ENCODE data around the gene TUBB3.
"Not testable (repeated sequence)": the region's sequence is repeated elsewhere in the genome, so short reads cannot be mapped to it uniquely, and the experiment has no call there.

Gene TUBB3

DNA sequence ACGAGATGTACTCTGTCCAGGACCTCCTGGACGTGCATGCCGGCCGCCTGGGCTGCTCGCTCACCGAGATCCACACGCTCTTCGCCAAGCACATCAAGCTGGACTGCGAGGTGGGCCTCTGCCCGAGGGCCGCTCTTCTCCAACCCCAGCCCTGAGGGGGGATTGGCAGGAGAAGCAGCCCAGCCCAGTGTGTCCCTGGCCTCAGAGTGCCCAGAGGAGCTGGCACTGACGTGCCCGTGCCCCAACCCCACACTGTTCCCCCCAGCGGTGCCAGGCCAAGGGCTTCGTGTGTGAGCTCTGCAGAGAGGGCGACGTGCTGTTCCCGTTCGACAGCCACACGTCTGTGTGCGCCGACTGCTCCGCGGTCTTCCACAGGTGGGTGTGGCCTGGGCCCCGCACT, 41.1 kb downstream of the TUBB3 start:
- Histone ChIP-seq H3K36me3 (peaks cover 0 to 77% (median 23%) of the 10 kb centered on the region in 3 donors), H3K27me3 (no peaks in the 10 kb centered on the region), H3K4me1 (no peaks in the 10 kb centered on the region), H3K4me3 (no peak overlapping the region), H3K27ac (no peak overlapping the region), H3K9me3 (no peaks in the 10 kb centered on the region)
- intact Hi-C loops (cut with DNase I; ENCODE audit: low total_unique reads): no loop called here
- DNase-seq: no peak
- TF ChIP-seq, protein P1, sequence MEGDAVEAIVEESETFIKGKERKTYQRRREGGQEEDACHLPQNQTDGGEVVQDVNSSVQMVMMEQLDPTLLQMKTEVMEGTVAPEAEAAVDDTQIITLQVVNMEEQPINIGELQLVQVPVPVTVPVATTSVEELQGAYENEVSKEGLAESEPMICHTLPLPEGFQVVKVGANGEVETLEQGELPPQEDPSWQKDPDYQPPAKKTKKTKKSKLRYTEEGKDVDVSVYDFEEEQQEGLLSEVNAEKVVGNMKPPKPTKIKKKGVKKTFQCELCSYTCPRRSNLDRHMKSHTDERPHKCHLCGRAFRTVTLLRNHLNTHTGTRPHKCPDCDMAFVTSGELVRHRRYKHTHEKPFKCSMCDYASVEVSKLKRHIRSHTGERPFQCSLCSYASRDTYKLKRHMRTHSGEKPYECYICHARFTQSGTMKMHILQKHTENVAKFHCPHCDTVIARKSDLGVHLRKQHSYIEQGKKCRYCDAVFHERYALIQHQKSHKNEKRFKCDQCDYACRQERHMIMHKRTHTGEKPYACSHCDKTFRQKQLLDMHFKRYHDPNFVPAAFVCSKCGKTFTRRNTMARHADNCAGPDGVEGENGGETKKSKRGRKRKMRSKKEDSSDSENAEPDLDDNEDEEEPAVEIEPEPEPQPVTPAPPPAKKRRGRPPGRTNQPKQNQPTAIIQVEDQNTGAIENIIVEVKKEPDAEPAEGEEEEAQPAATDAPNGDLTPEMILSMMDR (IDR thresholded peaks at IDR 0.05): no peak

DNA sequence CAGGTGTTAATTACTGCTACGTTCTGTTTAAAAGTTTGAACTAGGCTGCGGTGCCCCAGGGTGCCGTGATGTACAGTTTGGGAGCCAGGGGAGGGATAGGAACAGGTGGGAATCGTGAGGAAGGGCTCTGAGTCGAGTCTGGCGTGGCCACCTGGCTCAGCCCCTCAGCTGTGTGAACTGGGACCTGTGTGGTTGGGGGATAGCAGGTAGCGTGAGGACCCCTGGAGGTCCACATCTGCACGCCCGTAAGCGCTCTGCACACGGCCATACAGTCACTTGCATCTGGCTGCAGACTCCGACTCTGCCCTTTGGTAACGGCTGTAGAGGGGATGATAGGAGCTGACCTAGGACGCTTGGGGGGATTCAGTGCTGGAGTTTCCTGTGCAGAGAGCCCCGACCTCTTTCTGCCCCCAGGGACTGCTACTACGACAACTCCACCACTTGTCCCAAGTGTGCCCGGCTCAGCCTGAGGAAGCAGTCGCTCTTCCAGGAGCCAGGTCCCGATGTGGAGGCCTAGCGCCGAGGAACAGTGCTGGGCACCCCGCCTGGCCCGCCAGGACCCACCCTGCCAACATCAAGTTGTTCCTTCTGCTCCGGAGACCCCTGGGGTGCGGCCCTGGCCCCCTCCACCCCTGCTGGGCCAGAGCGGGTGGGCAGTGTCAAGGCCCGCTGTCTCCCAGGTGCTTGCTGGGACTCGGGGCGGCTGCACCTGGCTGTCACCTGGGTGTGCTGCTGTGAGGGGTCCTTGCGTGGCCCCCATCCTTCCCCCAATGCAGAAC, 42.5 kb downstream of the TUBB3 start:
- H3K27ac ChIP-seq: no peak overlapping the region
- H3K4me3 ChIP-seq: no peak overlapping the region
- no peak for DNase-seq
- peaks cover 0 to 3% (median under 1%) of the 10 kb centered on the region in 4 donors for H3K4me1 ChIP-seq
- no peaks in the 10 kb centered on the region for H3K27me3 ChIP-seq
- peaks cover 0 to 62% (median 21%) of the 10 kb centered on the region in 3 donors for H3K36me3 ChIP-seq
- H3K9me3 ChIP-seq: no peaks in the 10 kb centered on the region
- TF ChIP-seq, protein P1 (IDR thresholded peaks at IDR 0.05): no peak
- intact Hi-C loops (cut with DNase I; ENCODE audit: low total_unique reads): no loop called here

DNA sequence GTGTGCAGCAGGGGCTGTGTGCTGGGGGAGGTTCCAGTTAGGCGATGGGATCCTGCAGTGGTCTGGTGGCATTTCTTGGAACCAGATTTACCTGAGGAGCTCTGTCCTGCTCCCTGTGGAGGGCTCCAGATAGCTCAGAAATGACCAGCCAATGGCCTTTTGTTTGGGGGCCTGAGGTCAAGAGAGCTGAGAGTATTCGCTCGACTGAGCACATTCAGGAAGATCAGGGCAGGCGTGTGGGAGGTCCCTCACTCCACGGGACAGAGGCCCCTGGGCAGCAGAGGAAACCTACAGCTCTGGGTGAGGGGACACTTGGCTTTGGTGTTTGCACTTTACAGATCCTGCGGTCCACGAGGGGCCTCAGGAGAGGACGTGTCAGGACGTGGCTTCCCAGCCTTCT, 43.6 kb downstream of the TUBB3 start:
- H3K4me1 ChIP-seq: peaks cover 0 to 14% (median 7%) of the 10 kb centered on the region in 4 donors
- H3K9me3 ChIP-seq: no peaks in the 10 kb centered on the region
- TF ChIP-seq, protein P1 (IDR thresholded peaks at IDR 0.05): no peak
- H3K4me3 ChIP-seq: no peak overlapping the region
- H3K36me3 ChIP-seq: peaks cover 0 to 51% (median 10%) of the 10 kb centered on the region in 3 donors
- DNase-seq: no peak
- no peaks in the 10 kb centered on the region for H3K27me3 ChIP-seq
- H3K27ac ChIP-seq: no peak overlapping the region
- intact Hi-C loops (cut with DNase I; ENCODE audit: low total_unique reads): no loop called here

DNA sequence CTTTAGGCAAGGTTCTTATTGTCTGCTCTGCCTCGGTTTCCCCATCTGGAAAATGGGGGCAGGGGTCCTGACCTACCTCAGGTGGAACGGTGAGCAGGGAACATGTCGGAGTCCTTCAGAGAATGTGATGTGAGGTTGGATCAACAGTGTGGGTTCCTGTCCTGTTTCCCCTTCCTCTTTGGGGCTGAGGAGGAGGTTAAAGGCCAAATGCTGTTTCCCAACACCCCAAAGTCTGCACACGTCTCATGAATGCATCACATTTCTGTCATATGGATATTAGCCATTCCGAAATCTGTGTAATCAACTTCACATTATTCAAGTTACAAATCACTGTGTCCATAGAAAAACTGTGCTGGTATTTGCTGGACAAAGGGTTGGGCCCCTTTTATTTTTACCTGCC, 44.3 kb downstream of the TUBB3 start:
- intact Hi-C loops (cut with DNase I; ENCODE audit: low total_unique reads); H3K27me3 ChIP-seq; H3K4me3 ChIP-seq; DNase-seq; H3K27ac ChIP-seq; H3K9me3 ChIP-seq: not testable (repeated sequence)
- peaks cover 0 to 18% (median 10%) of the 10 kb centered on the region in 4 donors for H3K4me1 ChIP-seq
- peaks cover 0 to 44% (median 7%) of the 10 kb centered on the region in 3 donors for H3K36me3 ChIP-seq

DNA sequence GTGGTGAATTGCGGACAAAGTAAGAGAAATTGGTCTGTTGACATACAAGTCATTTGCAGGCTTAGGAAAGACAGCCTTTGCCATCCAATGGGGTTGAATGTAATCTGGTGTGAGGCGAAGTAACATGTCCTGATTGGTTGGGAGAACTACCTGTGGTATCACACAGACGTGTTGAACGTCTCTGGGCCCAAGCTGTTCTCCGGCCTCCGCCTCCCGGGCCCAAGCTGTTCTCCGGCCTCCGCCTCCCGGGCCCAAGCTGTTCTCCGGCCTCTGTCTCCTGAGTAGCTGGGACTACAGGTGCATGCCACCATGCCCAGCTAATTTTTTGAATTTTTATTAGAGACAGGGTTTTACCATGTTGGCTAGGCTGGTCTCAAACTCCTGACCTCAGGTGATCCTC, 44.9 kb downstream of the TUBB3 start:
- intact Hi-C loops (cut with DNase I; ENCODE audit: low total_unique reads); H3K4me3 ChIP-seq; H3K27me3 ChIP-seq; H3K9me3 ChIP-seq; DNase-seq; H3K27ac ChIP-seq: not testable (repeated sequence)
- H3K36me3 ChIP-seq: peaks cover 0 to 39% (median 7%) of the 10 kb centered on the region in 3 donors
- peaks cover 0 to 19% (median 11%) of the 10 kb centered on the region in 4 donors for H3K4me1 ChIP-seq

DNA sequence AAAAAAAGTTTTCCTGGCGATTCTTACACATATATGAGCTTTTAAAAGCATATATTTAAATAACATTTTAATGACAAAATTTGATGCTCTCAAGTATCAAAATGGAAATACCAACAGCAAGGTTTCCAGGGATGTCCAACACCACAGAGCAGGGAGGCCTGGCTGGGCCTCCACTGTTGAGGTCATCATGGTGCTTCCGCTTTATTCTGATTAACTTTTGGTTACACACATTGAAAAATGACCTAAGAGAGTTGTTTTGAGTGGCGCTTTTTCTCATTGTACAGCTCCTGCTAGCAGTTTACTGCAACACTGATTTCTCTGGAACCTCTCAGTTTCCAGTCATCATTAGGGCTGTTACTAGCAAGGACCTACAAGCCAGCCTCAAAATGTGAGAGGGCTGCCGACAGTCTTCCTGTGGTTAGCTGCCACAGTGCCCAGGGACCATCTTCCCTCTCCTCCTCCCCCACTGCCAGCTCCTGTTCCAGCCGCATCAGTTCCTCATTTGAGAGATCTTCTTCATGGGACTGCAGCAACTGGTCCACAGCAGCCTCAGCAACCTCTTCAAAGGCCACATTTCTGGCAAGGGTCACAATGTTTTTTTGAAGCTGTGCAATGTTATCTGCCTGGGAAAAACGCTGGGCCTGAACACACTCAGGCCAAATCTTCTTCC, 46.7 kb downstream of the TUBB3 start:
- Histone ChIP-seq H3K9me3 (no peaks in the 10 kb centered on the region), H3K4me1 (peaks cover 0 to 31% (median 23%) of the 10 kb centered on the region in 4 donors), H3K27me3 (no peaks in the 10 kb centered on the region), H3K36me3 (peaks cover 0 to 23% (median 0%) of the 10 kb centered on the region in 3 donors), H3K4me3 (no peak overlapping the region), H3K27ac (no peak overlapping the region)
- no peak for DNase-seq
- intact Hi-C loops (cut with DNase I; ENCODE audit: low total_unique reads): no loop called here
- TF ChIP-seq, protein P1 (IDR thresholded peaks at IDR 0.05): no peak

Data from tibial artery (tissue), 4 donors.